Activated CD8-positive, alpha-beta memory T cell treated with anti-CD3 and anti-CD28 coated beads for 36 hours (primary cell): ENCODE measurements around the gene AK5. TPM values are rescaled to one million over a fixed set of nuclear protein-coding genes. Genes with fewer than 3 reads are reported as not detected.
"Not testable (repeated sequence)": the region's sequence is repeated elsewhere in the genome, so short reads cannot be mapped to it uniquely, and the experiment has no call there.

Experiments used
- CTCF ChIA-PET: fragments of 350-600 bp; sonication (Branson Sonifier 250); formaldehyde crosslinking; loops from one replicate; lab custom pipeline; 2021; ENCODE audit warnings: antibody characterized with exemption; lab: Charles Lee
- POLR2A ChIA-PET: fragments of 350-600 bp; sonication (Branson Sonifier 250); formaldehyde crosslinking; loops from one replicate; lab custom pipeline; 2021; ENCODE audit warnings: antibody characterized with exemption; lab: Charles Lee
- total RNA-seq, 2 experiments: library from RNA; stranded (reverse); gene quantifications; one replicate each; pipeline ENCODE4 v1.2.3, GENCODE V29; 2021

AK5 gene
- total RNA-seq, 2 experiments from 2014 or later, result 0.57 to 1.0 TPM

DNA sequence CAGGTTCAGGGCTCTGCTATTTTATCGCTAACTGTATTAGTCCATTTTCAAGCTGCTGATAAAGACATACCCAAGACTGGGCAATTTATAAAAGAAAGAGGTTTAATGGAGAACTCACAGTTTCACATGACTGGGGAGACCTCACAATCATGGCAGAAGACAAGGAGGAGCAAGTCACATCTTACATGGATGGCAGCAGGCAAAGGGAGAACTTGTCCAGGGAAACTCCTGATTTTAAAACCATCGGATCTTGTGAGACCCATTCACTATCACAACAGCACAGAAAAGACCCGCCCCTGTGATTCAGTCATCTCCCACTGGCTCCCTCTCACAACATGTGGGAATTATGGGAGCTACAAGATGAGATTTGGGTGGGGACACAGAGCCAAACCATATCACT, 136.2 kb downstream of the AK5 start:
- CTCF ChIA-PET, result not testable (repeated sequence)

DNA sequence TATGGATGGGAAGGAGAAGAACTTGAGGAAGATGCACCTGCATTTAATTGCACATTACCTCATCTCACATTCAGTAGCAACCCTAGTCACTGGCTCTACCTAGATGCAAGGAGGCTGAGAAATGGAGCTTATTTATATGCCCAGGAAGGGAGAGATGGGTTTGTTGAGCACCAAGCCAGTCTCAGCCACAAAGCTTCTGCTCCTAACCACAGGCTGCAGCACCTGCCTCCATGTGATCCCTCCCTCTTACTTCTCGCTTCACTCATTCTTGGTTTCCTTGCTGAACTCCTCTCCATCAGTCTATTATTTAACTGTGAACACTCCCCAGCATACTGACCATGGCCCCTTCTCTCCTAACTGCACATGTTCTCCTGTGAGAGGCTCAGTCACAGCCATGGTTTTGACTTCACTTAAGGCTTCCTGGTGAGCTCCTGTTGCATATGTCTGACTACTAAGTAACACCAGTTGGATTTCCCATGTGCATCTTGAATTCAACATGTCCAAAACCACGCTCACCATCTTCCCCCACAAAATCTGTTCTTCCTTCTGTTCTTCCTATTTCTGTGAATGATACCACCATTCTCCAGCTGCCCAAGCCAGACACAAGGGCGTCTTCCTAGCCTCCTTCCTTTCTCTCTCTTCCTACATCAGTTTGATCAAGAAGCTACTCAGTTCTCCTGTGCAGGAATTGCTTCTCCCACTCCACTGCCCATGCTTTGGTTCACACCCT, 139.8 kb downstream of the AK5 start:
- POLR2A ChIA-PET, result no interaction called here
- CTCF ChIA-PET, result interaction anchor here (1.0 kb wide), 1 partner anchor 22 kb away, joined by 3 read pairs; no protein-coding TSS in a partner anchor

More for the DNA sequence above, 136.2 kb downstream of the AK5 start:
- POLR2A ChIA-PET, result not testable (repeated sequence)

DNA sequence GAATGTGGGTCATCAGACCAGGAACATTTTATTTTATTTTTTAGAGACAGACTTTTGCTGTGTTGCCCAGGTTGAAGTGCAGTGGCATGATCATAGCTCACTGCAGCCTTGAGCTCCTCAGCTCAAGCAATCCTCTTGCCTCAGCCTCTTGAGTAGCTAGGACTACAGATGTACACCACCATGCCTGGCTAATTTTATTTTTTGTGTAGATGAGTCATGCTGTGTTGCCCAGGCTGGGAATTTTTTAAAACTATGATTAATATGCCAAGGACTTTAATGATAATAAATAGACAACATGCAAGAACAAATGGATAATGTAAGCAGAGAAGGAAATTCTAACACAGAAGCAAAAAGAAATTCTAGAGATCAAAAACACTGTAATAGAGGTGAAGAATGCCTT, 142.4 kb downstream of the AK5 start:
- ChIA-PET CTCF (no interaction called here), POLR2A (no interaction called here)

DNA sequence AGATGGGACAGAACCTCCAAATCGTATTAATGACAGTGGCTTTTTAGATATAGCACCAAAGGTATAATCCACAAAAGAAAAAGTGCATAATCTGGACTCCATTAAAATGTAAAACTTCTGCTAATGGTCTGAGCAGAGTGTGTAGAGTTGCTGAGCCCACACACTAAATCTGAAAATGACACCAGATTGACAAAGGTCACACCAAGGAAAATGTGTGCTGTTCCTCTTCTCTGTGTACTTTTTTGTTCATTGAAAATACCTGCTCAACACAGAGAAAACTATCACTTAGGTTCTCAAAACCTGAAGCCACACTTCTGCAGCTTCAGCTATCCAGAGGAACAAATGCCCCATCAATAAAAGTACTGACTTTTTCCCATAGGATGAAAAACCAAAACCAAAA, 146.2 kb downstream of the AK5 start:
- CTCF ChIA-PET, result no interaction called here
- POLR2A ChIA-PET, result no interaction called here

DNA sequence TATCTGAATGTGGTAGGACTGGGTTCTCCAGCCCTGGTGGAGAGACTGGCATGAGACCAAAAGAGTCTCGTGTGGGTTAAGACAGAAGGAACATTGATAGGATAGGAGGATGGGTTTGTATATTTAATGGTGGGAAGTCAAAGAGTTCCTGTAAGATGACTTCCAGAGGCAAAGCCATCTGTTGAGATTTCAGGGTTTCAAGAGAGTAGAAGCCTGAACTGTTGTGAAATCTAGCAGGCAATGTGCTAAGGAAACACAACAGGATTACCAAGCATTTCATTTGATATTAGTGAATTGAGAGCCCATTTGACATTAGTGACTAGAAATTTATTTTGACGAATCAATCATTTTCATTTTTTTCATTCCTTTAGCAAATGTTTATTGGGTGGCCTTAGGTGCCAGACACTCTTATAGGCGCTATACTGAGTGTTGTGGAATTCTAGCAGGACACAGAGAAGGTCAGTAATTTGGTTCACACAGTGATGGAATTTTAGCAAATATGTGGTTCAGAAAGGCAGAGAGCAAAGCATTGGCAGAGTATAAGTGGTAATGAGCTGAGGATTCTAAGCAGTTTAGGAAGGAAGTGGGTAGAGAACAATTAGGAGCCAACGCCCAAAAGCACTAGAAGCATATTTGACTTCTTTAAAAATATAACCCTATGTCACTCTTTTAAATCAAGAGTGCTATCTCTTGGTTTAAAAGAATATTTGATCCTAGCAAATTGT, 149.3 kb downstream of the AK5 start:
- POLR2A ChIA-PET, result no interaction called here

DNA sequence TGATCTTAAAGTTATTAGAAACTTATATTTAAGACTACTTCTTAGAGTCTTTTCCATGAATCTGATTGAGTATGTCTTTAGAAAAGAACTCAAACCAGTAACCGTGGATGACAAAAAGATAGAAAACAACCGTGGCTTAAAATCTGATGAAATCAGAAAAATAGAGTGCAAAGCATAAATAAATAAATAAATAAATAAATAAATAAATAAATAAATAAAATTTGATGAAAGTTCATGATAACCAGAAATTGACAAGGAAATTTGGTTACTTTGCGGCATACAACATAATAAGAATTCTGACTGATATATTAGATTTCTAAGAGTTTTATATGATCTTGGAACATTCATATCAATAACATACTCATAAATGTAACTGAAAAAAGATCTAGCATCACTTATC, 152.1 kb downstream of the AK5 start:
- ChIA-PET CTCF (no interaction called here), POLR2A (no interaction called here)

More for the DNA sequence above, 149.3 kb downstream of the AK5 start:
- CTCF ChIA-PET, result no interaction called here

DNA sequence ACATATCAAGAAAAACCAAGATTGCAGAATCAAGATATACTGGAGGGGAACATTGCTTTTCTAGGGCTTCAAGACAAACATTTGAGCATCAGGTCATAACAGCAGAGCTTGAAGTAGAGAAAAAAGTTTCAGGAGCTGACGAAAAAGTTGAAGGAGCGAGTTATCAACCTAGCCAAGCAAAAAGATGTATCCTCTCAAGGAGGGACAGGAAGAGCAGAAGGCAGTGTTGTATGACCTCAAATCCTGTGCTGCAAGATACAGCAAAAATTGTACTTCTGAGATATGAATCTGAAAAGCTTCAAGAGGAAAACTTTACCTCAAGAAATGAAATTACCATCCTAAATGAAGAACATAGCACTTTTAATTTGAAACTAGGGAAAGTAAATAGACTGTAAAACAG, 153.1 kb downstream of the AK5 start:
- ChIA-PET CTCF (interaction anchor here (0.7 kb wide), 1 partner anchor 812 kb away, joined by 3 read pairs; no protein-coding TSS in a partner anchor), POLR2A (no interaction called here)

DNA sequence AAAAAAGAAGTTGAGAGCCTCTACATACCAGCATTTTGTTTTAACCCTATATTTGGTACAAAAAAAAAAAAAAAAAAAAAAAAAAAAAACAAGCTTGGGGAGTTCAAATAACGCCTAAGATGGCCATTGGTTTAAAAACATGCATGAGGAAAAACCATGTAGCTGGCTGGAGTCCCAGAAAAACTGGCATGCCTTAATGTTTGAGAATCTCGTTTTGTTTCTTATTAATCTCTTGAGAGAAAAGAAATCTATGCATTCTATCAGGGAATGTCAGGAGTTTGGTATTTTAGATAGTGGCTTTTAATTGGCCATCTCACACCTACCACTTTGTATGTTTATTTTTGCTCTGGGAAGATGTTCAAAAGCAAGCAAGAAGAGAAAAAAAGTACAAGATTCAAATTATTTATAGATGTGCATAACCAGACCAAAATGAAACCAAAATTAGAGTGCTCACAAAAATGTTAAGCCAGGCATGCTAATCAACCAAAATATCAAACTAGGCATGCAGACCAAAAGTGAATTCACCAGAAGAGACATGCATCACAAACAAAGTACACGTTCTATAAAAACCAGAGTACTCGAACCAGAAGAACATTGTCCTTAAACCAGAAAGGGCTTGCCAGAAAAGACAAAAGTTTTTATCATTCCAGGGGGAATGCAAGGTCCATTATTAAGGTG, 156.6 kb downstream of the AK5 start:
- POLR2A ChIA-PET, result no interaction called here
- CTCF ChIA-PET, result interaction anchor here (0.6 kb wide), 1 partner anchor 63 kb away, joined by 4 read pairs; no protein-coding TSS in a partner anchor

DNA sequence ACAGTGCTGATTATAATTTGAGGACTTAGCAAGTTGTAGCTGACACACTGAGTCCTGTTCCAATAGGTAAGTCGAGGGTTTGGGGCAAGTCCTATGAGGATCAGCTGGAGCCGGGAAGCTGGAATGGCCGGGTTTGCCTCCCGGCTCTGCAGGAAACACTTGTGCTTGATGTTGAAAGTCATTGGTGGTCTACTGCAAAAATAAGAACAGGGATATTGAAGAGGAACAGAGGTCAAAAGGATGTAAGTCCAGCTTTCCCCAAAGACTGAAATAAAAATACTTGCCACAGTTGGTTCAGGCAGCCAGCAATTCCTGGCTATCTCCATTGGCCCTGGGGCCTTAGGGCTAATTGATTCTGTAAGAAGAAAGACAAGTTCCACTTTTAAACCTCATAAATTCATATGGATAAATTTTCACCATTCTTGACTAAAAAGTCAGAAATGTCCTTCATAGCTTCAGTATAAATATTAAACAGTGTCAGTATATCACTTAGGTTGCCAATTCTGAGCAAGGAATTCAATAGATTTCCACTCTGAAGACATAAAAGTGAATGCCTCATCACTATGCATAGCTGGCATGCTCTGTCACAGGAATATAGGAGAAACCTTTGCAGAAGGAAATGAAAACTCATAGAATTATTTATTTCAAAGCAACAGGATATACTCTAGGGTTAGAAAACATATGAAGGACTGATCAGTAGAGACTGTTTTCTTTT, 165.2 kb downstream of the AK5 start:
- ChIA-PET POLR2A (no interaction called here), CTCF (no interaction called here)

DNA sequence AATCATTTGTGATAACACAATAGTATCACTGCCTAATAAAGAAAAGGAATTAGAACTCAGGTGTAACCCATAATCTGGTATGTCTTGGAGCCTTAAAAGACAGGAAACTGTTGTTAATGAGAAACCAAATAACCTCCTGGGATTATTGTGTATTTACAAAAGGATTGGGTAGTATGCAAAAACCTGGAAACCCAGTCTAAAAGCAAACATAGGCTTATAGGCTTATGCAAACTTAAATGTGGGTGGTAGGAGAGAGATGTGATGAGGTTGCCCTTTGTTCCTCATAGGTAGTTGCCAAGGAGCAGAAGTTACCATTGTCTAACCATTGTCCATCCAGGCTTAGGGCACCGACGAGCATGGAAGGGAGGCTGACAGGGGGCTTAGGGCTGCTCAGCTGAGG, 165.8 kb downstream of the AK5 start:
- CTCF ChIA-PET, result no interaction called here
- POLR2A ChIA-PET, result no interaction called here

DNA sequence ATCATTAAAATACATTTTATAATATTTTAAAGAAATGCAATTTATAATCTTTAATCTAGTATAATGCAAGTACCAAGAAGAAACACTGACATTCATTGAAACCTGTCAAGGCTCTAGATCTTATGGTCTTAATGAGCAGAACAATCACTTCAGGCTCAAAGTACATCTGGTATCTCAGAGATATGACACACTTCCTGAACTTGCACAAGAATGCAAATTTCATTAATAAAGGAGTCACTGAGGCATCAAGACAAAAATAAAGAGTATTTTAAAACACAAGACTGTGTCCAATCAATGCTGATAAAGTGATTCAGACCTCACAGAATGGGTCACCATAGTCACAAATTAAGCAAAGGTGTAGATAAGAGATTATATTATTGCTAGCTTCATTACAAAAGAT, 178.1 kb downstream of the AK5 start:
- ChIA-PET POLR2A (no interaction called here), CTCF (interaction anchor here (0.6 kb wide), 1 partner anchor 222 kb away, joined by 5 read pairs; no protein-coding TSS in a partner anchor)

DNA sequence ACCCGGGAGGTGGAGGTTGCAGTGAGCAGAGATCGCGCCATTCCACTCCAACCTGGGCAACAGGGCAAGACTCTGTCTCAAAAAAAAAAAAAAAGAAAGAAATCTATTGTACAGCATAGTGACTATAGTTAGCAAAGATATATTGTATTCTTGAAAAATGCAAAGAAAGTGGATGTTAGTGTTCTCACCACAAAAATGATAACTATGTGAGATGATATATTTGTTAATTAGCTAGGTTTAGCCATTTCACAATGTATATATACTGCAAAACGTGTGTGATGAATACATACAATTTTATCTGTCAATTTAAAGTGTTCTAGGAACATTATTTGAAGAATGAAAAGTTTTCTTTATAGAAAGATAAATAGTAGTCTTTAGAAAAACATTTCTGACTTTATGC, 179.9 kb downstream of the AK5 start:
- ChIA-PET POLR2A (no interaction called here), CTCF (no interaction called here)

DNA sequence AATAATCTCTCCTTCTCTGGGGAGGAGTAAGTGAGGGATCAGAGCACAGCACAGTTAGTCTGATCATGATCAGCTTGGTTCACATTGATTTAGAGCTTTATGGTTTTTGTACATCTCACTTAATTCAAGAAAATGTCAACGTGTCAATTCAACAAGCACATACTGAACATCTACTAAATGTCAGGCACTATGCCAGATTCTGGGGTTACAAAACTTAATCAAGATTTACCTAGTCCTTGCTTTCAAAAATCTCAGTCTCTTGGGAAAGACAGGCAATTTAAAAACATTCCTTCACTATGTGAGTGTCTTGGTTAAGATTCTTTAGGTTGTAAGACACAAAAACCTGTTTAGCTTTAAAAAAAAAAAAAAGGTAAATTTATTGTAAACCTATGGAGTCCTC, 181.4 kb downstream of the AK5 start:
- ChIA-PET CTCF (no interaction called here), POLR2A (no interaction called here)

DNA sequence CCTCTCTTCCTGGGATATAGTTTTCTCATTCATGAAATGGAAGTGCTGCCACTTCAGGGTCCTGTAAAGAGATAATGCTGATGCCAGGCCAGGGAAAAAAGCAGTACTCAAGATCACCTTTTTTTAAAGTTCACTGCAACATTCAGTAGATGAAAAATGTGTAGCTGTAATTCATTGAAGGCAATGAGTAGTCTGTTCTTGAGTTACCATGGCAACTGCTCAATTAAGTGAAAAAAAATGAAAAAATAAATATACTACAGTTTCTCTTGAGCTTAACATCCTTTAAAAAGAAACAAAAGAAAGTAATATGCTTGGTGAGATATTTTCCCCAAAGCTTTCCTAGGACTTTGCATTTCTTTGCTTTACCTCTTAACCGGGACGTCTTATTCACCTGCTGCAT, 183.3 kb downstream of the AK5 start:
- POLR2A ChIA-PET, result no interaction called here
- CTCF ChIA-PET, result no interaction called here

DNA sequence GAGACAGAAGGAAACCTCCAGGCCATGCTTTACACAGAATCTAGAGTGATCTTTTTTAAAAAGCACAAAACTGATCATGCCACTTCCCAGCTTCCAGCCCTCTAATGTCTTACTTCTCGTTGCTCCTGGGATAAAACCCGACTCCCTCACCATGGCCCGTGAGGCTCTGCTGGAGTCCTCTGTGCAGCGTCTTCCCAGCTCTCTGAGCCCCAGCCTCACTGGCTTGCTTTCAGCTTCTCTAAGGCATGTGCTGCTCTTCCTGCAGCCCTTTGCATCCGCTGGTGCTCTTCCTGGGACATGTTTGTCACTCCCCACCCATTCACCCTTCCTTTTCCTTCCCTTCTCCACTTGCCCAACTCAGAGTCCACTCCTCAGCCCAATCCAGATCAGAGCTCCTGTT, 184.1 kb downstream of the AK5 start:
- ChIA-PET CTCF (no interaction called here), POLR2A (no interaction called here)

DNA sequence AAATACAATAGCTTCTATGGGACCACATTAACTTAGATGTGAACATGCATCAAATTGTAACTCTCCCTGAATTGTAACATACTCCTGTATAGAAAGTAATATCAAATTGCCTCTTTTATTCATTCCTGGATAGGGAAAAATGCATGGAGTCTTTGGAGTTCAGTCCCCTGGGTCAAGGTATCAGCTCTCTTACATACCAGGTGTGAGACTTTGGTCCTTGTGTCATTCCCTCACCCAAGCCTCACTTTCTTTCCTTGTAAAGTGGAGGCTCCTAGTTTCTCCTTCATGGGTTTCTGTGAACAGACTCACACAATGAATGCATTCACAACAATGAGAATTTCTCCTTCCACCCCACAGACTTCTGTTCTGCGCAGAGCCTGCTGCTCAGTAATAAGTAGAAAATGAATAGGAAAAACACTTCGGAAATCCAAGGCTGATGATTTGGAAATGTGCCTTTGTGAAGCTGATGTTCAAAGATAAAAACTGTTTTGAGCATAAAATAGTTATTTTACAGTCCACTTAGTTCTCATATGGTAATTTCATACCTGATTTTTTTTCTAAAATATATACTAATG, 185.3 kb downstream of the AK5 start:
- CTCF ChIA-PET, result no interaction called here

DNA sequence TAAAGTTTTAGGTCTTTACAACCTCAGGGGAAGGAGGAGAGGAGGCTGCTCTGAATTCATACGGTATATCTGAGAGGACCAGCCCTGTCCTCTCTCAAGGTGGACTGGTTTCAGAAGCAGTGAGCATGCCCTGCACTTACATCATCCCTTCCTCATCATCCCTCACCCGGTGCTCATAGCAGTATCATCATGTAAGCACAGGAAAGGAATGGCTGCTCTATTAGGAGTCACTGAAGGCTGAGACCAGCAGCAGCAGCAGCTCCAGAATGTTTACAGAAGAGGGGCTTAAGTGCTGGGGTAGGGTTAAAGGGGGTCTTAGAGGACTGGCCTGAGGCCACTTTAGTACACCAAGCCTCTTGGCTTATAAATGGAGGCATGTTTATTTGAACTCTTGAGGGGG, 185.9 kb downstream of the AK5 start:
- ChIA-PET POLR2A (interaction anchor here (0.5 kb wide), 1 partner anchor 315 kb away, joined by 4 read pairs; no protein-coding TSS in a partner anchor), CTCF (no interaction called here)

More for the DNA sequence above, 185.3 kb downstream of the AK5 start:
- POLR2A ChIA-PET, result interaction anchor here (0.5 kb wide), 1 partner anchor 316 kb away, joined by 4 read pairs; no protein-coding TSS in a partner anchor

DNA sequence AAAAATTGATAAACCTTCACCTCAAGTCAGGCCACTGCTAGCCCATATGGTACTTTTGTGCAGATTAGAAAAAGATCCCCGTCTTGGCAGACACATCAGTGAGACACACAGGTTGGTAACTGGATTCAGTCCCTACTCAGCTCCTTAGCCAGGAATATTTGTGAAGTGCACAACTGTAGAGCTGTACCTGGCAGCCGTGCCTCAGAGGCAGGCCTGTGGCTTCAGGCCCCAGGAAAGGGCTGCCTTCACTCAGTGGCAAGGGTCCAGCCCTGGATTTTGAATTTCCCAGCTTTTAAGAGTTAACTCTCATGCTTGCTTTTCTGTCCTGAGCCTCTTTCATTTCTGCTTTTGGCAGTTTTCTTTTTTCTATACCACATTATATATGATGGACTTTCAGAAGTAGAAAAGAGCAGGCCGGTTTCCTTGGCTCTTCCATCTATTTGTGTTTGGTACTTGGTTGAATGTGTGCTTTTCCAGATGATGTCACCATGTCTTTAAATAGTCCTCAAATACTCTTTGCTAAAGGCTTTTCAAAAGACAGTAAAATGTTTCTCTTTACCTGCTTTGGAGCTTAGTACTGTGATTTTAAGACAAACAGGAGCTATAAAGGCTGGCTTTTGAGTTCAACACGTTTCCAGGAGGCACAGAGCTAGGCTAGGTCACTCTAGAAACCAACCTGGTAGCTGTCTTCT, 186.6 kb downstream of the AK5 start:
- ChIA-PET CTCF (no interaction called here), POLR2A (no interaction called here)
